HG03432 (cell line): ENCODE results near the gene CCDC192.

Experiments used
- ATAC-seq: cut with Tn5 transposase; IDR thresholded peaks from one replicate; pipeline ENCODE4 v1.9.1; 2021; ENCODE audit warnings: mild to moderate bottlenecking, moderate library complexity; ENCODE audit not compliant: unreplicated experiment

The CCDC192 gene

GRCh38 chr5:127975961-127976360, 272.8 kb downstream of the CCDC192 start:
- ATAC-seq, result no peak

DNA sequence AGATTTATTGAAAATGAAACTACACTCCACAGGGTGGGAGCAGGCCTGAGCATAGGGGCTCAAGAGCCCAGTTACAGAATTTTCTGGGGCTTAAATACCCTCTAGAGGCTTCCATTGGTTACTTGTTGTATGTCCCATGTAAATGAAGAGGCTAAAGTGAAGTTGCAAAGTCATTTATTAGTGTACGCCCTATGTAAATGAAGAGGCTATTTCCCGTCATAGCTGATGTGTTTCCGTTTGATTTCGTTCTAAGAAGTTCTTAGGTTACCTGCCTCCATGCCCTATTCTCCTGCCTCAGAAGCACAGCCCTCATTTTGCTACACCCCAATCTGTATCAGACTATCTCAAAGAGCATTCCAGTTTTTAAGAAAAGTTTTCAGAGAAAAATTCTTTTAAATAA, 273.3 kb downstream of the CCDC192 start:
- no peak for ATAC-seq

GRCh38 chr5:127976991-127977717, 274.0 kb downstream of the CCDC192 start:
- ATAC-seq, result no peak

- no peak for ATAC-seq
These were observed 275.6 kb downstream of the CCDC192 start for GRCh38 chr5:127978738-127979300.

GRCh38 chr5:127979475-127979874, 276.3 kb downstream of the CCDC192 start:
- ATAC-seq, result no peak

DNA sequence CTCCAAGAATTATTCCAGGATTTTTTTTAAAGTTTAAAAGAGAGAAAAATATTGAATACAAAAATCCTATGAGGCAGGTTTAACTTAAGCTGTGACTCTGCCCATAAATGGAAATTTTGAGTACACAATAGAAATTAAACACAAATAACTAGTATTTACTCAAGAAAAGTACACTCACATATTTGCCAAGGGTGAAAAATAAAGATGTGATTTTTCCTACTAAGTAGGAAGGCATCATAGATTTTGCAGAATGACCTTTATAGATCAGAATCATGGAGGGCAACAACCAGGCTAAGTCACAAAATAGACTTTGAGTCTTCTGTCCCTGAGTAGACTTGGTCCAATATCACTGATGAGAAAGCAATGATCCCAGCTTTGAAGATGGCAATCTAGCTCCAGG, 277.7 kb downstream of the CCDC192 start:
- ATAC-seq, result no peak

DNA sequence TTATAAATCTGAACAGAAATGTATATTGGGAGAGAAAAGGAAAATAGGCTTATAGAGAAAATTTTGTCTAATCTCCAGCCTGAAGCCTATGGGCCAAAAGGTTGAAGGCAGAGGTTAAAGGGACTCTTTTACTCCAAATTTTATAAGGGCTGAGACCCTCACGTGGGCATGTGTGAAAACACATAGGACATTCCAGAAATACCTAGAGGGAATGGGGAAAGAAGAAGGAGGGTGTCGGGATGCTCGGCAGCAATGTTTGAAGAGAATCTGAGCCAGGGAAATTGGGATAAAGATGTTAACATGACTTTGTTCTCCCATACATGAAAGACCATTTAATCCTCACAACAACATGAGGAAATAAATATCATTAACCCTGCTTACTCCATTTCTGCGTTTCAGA, 278.3 kb downstream of the CCDC192 start:
- no peak for ATAC-seq

GRCh38 chr5:127985811-127986325, 282.7 kb downstream of the CCDC192 start:
- ATAC-seq, result no peak

GRCh38 chr5:127987354-127988145, 284.4 kb downstream of the CCDC192 start:
- no peak for ATAC-seq

- ATAC-seq, result no peak
These were observed 285.1 kb downstream of the CCDC192 start for GRCh38 chr5:127988146-127988760.
